PC-9 (cell line): Measurements from ENCODE around the gene MRFAP1L1. TPM values are rescaled to one million over a fixed set of nuclear protein-coding genes. Genes with fewer than 3 reads are reported as not detected.

Experiments used
- BruUV-seq: library from RNA; stranded (reverse); fragments of 400-500 nt; replicated peaks from 2 replicates; lab custom pipeline; 2021; lab: Mats Ljungman, UMichigan
- CTCF ChIA-PET: fragments of 300-600 bp; sonication (Branson Sonifier 250); formaldehyde crosslinking; loops from one replicate; lab custom pipeline; 2022; ENCODE audit warnings: antibody characterized with exemption; lab: Charles Lee
- POLR2A ChIA-PET: fragments of 300-600 bp; sonication (Branson Sonifier 250); formaldehyde crosslinking; loops from one replicate; lab custom pipeline; 2022; ENCODE audit warnings: antibody characterized with exemption; ENCODE audit not compliant: unreplicated experiment; lab: Charles Lee
- DNase-seq, 2 experiments: peaks; one replicate each; pipeline versions ENCODE4 v3.0.0 to v3.0.0-alpha.2; 2015 to 2022; ENCODE audit warnings: mixed read lengths in 1 of 2
- H2AFZ ChIP-seq: fragments of 200-600 bp; sonication (generic); 2 replicates; pipeline ENCODE4 v1.8.1; 2017; ENCODE audit warnings: antibody characterized with exemption
- H3F3A ChIP-seq: fragments of 200-600 bp; sonication (generic); 2 replicates; pipeline ENCODE4 v1.8.1; 2017; ENCODE audit warnings: antibody characterized with exemption, mild to moderate bottlenecking, low read depth; ENCODE audit not compliant: insufficient read depth
- H3K27ac ChIP-seq: fragments of 200-600 bp; sonication (generic); 2 replicates; pipeline ENCODE4 v1.6.1; 2016; ENCODE audit warnings: mixed run types
- H3K27me3 ChIP-seq: fragments of 200-600 bp; sonication (generic); 2 replicates; pipeline ENCODE4 v1.6.1; 2016; ENCODE audit warnings: low read depth, mixed run types; ENCODE audit not compliant: insufficient read depth
- H3K36me3 ChIP-seq: fragments of 200-600 bp; sonication (generic); 2 replicates; pipeline ENCODE4 v1.6.1; 2016; ENCODE audit warnings: low read depth, mixed run types
- H3K4me1 ChIP-seq: fragments of 200-600 bp; sonication (generic); replicated peaks from 2 replicates; pipeline ENCODE4 v1.6.1; 2016; ENCODE audit warnings: mixed run types; ENCODE audit not compliant: insufficient read depth
- H3K4me2 ChIP-seq: fragments of 200-600 bp; sonication (generic); 2 replicates; pipeline ENCODE4 v1.6.1; 2017; ENCODE audit warnings: mixed run types
- H3K4me3 ChIP-seq: fragments of 200-600 bp; sonication (generic); 2 replicates; pipeline ENCODE4 v1.6.1; 2016; ENCODE audit warnings: mixed run types
- H3K79me2 ChIP-seq: fragments of 200-600 bp; sonication (generic); 2 replicates; pipeline ENCODE4 v1.6.1; 2017; ENCODE audit warnings: low read depth, mixed run types
- H3K9me2 ChIP-seq: fragments of 200-600 bp; sonication (generic); 2 replicates; pipeline ENCODE4 v1.8.1; 2017; ENCODE audit warnings: mild to moderate bottlenecking; ENCODE audit not compliant: insufficient read depth
- H3K9me3 ChIP-seq: fragments of 200-600 bp; sonication (generic); 2 replicates; pipeline ENCODE4 v1.8.1; 2016; ENCODE audit warnings: low read depth; ENCODE audit not compliant: insufficient read depth
- H4K20me1 ChIP-seq: fragments of 200-600 bp; sonication (generic); 2 replicates; pipeline ENCODE4 v1.8.1; 2017; ENCODE audit not compliant: insufficient read depth
- CTCF ChIP-seq: fragments of 200-600 bp; sonication (generic); conservative IDR thresholded peaks from 2 replicates; pipeline ENCODE4 v1.6.1; 2017; ENCODE audit warnings: mixed run types, antibody characterized with exemption, mild to moderate bottlenecking, moderate library complexity
- EZH2 ChIP-seq: fragments of 200-600 bp; sonication (generic); IDR thresholded peaks from 2 replicates; pipeline ENCODE4 v1.8.0; 2017; ENCODE audit warnings: antibody characterized with exemption, low read depth
- intact Hi-C: fragments of 100-400 bp; cut with micrococcal nuclease; formaldehyde crosslinking; loops from one replicate; pipeline ENCODE4 v1.10.0; 2022; ENCODE audit not compliant: unreplicated experiment
- total RNA-seq: library from RNA; stranded (reverse); gene quantifications from 2 replicates; pipeline ENCODE4 v1.2.3, GENCODE V29; 2021

The MRFAP1L1 gene
- total RNA-seq, 1 experiment from 2014 or later = 51.4 TPM

- intact Hi-C loops = no loop called here
- no peaks in the 10 kb centered on the region for H3K9me2 ChIP-seq
- H3K27me3 ChIP-seq = no peaks in the 10 kb centered on the region
These were observed 49.8 kb downstream of the MRFAP1L1 start for GRCh38 chr4:6659897-6660296.

GRCh38 chr4:6658597-6659075 is 51.0 kb downstream of the MRFAP1L1 start:
- no peaks in the 10 kb centered on the region for H3F3A ChIP-seq
- no peak overlapping the region for H2AFZ ChIP-seq
- no peak overlapping the region for H3K4me3 ChIP-seq
- no peak overlapping the region for H3K27ac ChIP-seq
- no peaks in the 10 kb centered on the region for H3K79me2 ChIP-seq
- H3K9me3 ChIP-seq = no peaks in the 10 kb centered on the region
- CTCF ChIA-PET = no interaction called here
- H3K27me3 ChIP-seq = no peaks in the 10 kb centered on the region
- H3K4me1 ChIP-seq = no peaks in the 10 kb centered on the region
- no peaks in the 10 kb centered on the region for H4K20me1 ChIP-seq
- intact Hi-C loops = no loop called here
- BruUV-seq = no TSS peak
- TF ChIP-seq CTCF (no peak), EZH2 (no peak)
- POLR2A ChIA-PET = no interaction called here
- H3K9me2 ChIP-seq = no peaks in the 10 kb centered on the region
- no peak for DNase-seq
- H3K4me2 ChIP-seq = no peak overlapping the region
- no peaks in the 10 kb centered on the region for H3K36me3 ChIP-seq

More at GRCh38 chr4:6659897-6660296, 49.8 kb downstream of the MRFAP1L1 start:
- no peaks in the 10 kb centered on the region for H4K20me1 ChIP-seq
- TF ChIP-seq EZH2 (no peak), CTCF (no peak)
- H2AFZ ChIP-seq = no peak overlapping the region
- H3K79me2 ChIP-seq = no peaks in the 10 kb centered on the region
- POLR2A ChIA-PET = interaction anchor here (0.6 kb wide), 2 partner anchors 75 to 743 kb away, joined by 3 to 6 read pairs; no protein-coding TSS in a partner anchor
- CTCF ChIA-PET = no interaction called here
- no peak overlapping the region for H3K4me2 ChIP-seq
- no peak for DNase-seq
- H3K4me3 ChIP-seq = no peak overlapping the region
- no peak overlapping the region for H3K27ac ChIP-seq
- BruUV-seq = no TSS peak
- no peaks in the 10 kb centered on the region for H3K36me3 ChIP-seq
- H3K4me1 ChIP-seq = no peaks in the 10 kb centered on the region; the same call in 1 of the 2 replicates
- H3F3A ChIP-seq = no peaks in the 10 kb centered on the region
- H3K9me3 ChIP-seq = no peaks in the 10 kb centered on the region

- Histone ChIP-seq H3K9me2 (no peaks in the 10 kb centered on the region), H3F3A (no peaks in the 10 kb centered on the region), H4K20me1 (no peaks in the 10 kb centered on the region), H2AFZ (no peak overlapping the region), H3K36me3 (no peaks in the 10 kb centered on the region), H3K4me2 (no peak overlapping the region), H3K79me2 (no peaks in the 10 kb centered on the region), H3K4me3 (no peak overlapping the region), H3K9me3 (no peaks in the 10 kb centered on the region), H3K27me3 (no peaks in the 10 kb centered on the region), H3K4me1 (no peaks in the 10 kb centered on the region), H3K27ac (no peak overlapping the region)
- DNase-seq = no peak
- CTCF ChIA-PET = no interaction called here
- BruUV-seq = no TSS peak
- no peak for TF ChIP-seq CTCF
- TF ChIP-seq EZH2 = no peak
- intact Hi-C loops = no loop called here
- POLR2A ChIA-PET = no interaction called here
These were observed 51.5 kb downstream of the MRFAP1L1 start for GRCh38 chr4:6658209-6658595.

Other genes starting within 250 kb of the MRFAP1L1 start
- 32.9 and 40.9 TPM in 2 replicates for gene PPP2R2C, start 237.3 kb downstream of the MRFAP1L1 start, total RNA-seq
- gene MAN2B2, start 134.7 kb downstream of the MRFAP1L1 start, total RNA-seq = 22.1 and 27.8 TPM in 2 replicates
- gene MRFAP1, start 69.2 kb downstream of the MRFAP1L1 start, total RNA-seq = 278 and 291 TPM in 2 replicates
- 480 and 837 TPM in 2 replicates for gene S100P, start 16.0 kb downstream of the MRFAP1L1 start, total RNA-seq
- gene BLOC1S4, start 6.3 kb upstream of the MRFAP1L1 start, total RNA-seq = 11.7 and 13.9 TPM in 2 replicates
- gene KIAA0232, start 72.9 kb upstream of the MRFAP1L1 start, total RNA-seq = 21.5 and 24.7 TPM in 2 replicates
- 41.6 and 46.2 TPM in 2 replicates for gene TBC1D14, start 200.0 kb upstream of the MRFAP1L1 start, total RNA-seq